Measurements from ENCODE around the gene ZNF664. TPM values are rescaled to one million over a fixed set of nuclear protein-coding genes. Genes with fewer than 3 reads are reported as not detected.
"Not testable (repeated sequence)": the region's sequence is repeated elsewhere in the genome, so short reads cannot be mapped to it uniquely, and the experiment has no call there.

ZNF664 gene
- total RNA-seq, 1 donor from 2014 or later, result 134 TPM

- Mint-ChIP-seq H3K4me1 (ENCODE audit: unreplicated experiment) (peaks cover 48% of the 10 kb centered on the region), H3K27ac (ENCODE audit: unreplicated experiment) (no peak overlapping the region), H3K9me3 (ENCODE audit: unreplicated experiment) (peaks cover 3% of the 10 kb centered on the region), H3K36me3 (ENCODE audit: unreplicated experiment) (peaks cover 34% of the 10 kb centered on the region), H3K27me3 (ENCODE audit: unreplicated experiment) (no peaks in the 10 kb centered on the region), H3K4me3 (ENCODE audit: unreplicated experiment) (no peak overlapping the region)
- no peak for TF ChIP-seq CTCF (IDR thresholded peaks at IDR 0.05)
- no peak for DNase-seq (ENCODE audit: extremely low spot score, unreplicated experiment)
These were observed 27.5 kb upstream of the ZNF664 start for GRCh38 chr12:123945287-123946151.

- H3K27ac Mint-ChIP-seq (ENCODE audit: unreplicated experiment), result no peak overlapping the region
- no peak for TF ChIP-seq CTCF (IDR thresholded peaks at IDR 0.05)
These were observed 26.9 kb upstream of the ZNF664 start for GRCh38 chr12:123946152-123946515.

GRCh38 chr12:123946516-123947505 lies 26.2 kb upstream of the ZNF664 start:
- not testable (repeated sequence) for H3K9me3 Mint-ChIP-seq (ENCODE audit: unreplicated experiment); H3K4me3 Mint-ChIP-seq (ENCODE audit: unreplicated experiment); H3K27me3 Mint-ChIP-seq (ENCODE audit: unreplicated experiment); H3K27ac Mint-ChIP-seq (ENCODE audit: unreplicated experiment)
- peak; percentile 83 for DNase-seq (ENCODE audit: extremely low spot score, unreplicated experiment)
- H3K4me1 Mint-ChIP-seq (ENCODE audit: unreplicated experiment), result peaks cover 49% of the 10 kb centered on the region
- H3K36me3 Mint-ChIP-seq (ENCODE audit: unreplicated experiment), result peaks cover 25% of the 10 kb centered on the region

More at GRCh38 chr12:123946152-123946515, 26.9 kb upstream of the ZNF664 start:
- Mint-ChIP-seq H3K36me3 (ENCODE audit: unreplicated experiment) (peaks cover 32% of the 10 kb centered on the region), H3K4me3 (ENCODE audit: unreplicated experiment) (no peak overlapping the region), H3K4me1 (ENCODE audit: unreplicated experiment) (peaks cover 48% of the 10 kb centered on the region), H3K9me3 (ENCODE audit: unreplicated experiment) (peaks cover 3% of the 10 kb centered on the region), H3K27me3 (ENCODE audit: unreplicated experiment) (no peaks in the 10 kb centered on the region)
- peak; percentile 77 for DNase-seq (ENCODE audit: extremely low spot score, unreplicated experiment)

- not testable (repeated sequence) for H3K27me3 Mint-ChIP-seq (ENCODE audit: unreplicated experiment); H3K9me3 Mint-ChIP-seq (ENCODE audit: unreplicated experiment); DNase-seq (ENCODE audit: extremely low spot score, unreplicated experiment); H3K27ac Mint-ChIP-seq (ENCODE audit: unreplicated experiment); H3K4me3 Mint-ChIP-seq (ENCODE audit: unreplicated experiment)
- peaks cover 21% of the 10 kb centered on the region for H3K36me3 Mint-ChIP-seq (ENCODE audit: unreplicated experiment)
- H3K4me1 Mint-ChIP-seq (ENCODE audit: unreplicated experiment), result peaks cover 49% of the 10 kb centered on the region
These were observed 25.5 kb upstream of the ZNF664 start for GRCh38 chr12:123947531-123947930.

GRCh38 chr12:123948401-123948795 lies 24.6 kb upstream of the ZNF664 start:
- Mint-ChIP-seq H3K4me3 (ENCODE audit: unreplicated experiment) (no peak overlapping the region), H3K27ac (ENCODE audit: unreplicated experiment) (peak overlapping the region; percentile 9), H3K9me3 (ENCODE audit: unreplicated experiment) (no peaks in the 10 kb centered on the region), H3K27me3 (ENCODE audit: unreplicated experiment) (no peaks in the 10 kb centered on the region), H3K4me1 (ENCODE audit: unreplicated experiment) (peaks cover 45% of the 10 kb centered on the region), H3K36me3 (ENCODE audit: unreplicated experiment) (peaks cover 21% of the 10 kb centered on the region)
- no peak for DNase-seq (ENCODE audit: extremely low spot score, unreplicated experiment)
- TF ChIP-seq CTCF (IDR thresholded peaks at IDR 0.05), result no peak

Data from osteocyte (in vitro differentiated cells).